Measurements from ENCODE around the gene YPEL3.

YPEL3 gene

GRCh38 chr16:30094541-30095165, 1.4 kb downstream of the YPEL3 start:
- in situ Hi-C loops (cut with MboI; ENCODE audit: low pct_unique_long_range_greater_than_20kb, low sequenced_read_pairs): no loop called here
- no peak for DNase-seq

GRCh38 chr16:30092373-30093010, 3.5 kb downstream of the YPEL3 start:
- in situ Hi-C loops (cut with MboI; ENCODE audit: low pct_unique_long_range_greater_than_20kb, low sequenced_read_pairs): no loop called here

GRCh38 chr16:30091474-30092372, 4.3 kb downstream of the YPEL3 start, which contains the start of gene TBX6:
TBX6 (minus strand) TSS chr16:30091924; CDS start chr16:30091193, 731 bp downstream.
- DNase-seq: peak; percentile 94
- in situ Hi-C loops (cut with MboI; ENCODE audit: low pct_unique_long_range_greater_than_20kb, low sequenced_read_pairs): no loop called here

More at GRCh38 chr16:30092373-30093010, 3.5 kb downstream of the YPEL3 start:
- peak; percentile 99 for DNase-seq

GRCh38 chr16:30090610-30091331, 5.2 kb downstream of the YPEL3 start:
- no peak for DNase-seq
- in situ Hi-C loops (cut with MboI; ENCODE audit: low pct_unique_long_range_greater_than_20kb, low sequenced_read_pairs): no loop called here

- DNase-seq: no peak
- in situ Hi-C loops (cut with MboI; ENCODE audit: low pct_unique_long_range_greater_than_20kb, low sequenced_read_pairs): no loop called here
Observed at GRCh38 chr16:30088832-30089624, 7.0 kb downstream of the YPEL3 start.

- no peak for DNase-seq
- in situ Hi-C loops (cut with MboI; ENCODE audit: low pct_unique_long_range_greater_than_20kb, low sequenced_read_pairs): no loop called here
Observed at GRCh38 chr16:30088237-30088831, 7.7 kb downstream of the YPEL3 start.

- peak; percentile 71 for DNase-seq
Observed at GRCh38 chr16:30087181-30087898, 8.7 kb downstream of the YPEL3 start.

GRCh38 chr16:30086291-30087140, 9.5 kb downstream of the YPEL3 start:
- in situ Hi-C loops (cut with MboI; ENCODE audit: low pct_unique_long_range_greater_than_20kb, low sequenced_read_pairs): no loop called here
- no peak for DNase-seq

More at GRCh38 chr16:30087181-30087898, 8.7 kb downstream of the YPEL3 start:
- in situ Hi-C loops (cut with MboI; ENCODE audit: low pct_unique_long_range_greater_than_20kb, low sequenced_read_pairs): no loop called here

- DNase-seq: no peak
- in situ Hi-C loops (cut with MboI; ENCODE audit: low pct_unique_long_range_greater_than_20kb, low sequenced_read_pairs): no loop called here
Observed at GRCh38 chr16:30085820-30086219, 10.2 kb downstream of the YPEL3 start.

- DNase-seq: no peak
- in situ Hi-C loops (cut with MboI; ENCODE audit: low pct_unique_long_range_greater_than_20kb, low sequenced_read_pairs): no loop called here
Observed at GRCh38 chr16:30085247-30085646, 10.8 kb downstream of the YPEL3 start.

GRCh38 chr16:30084816-30085159, 11.2 kb downstream of the YPEL3 start:
- in situ Hi-C loops (cut with MboI; ENCODE audit: low pct_unique_long_range_greater_than_20kb, low sequenced_read_pairs): no loop called here
- no peak for DNase-seq

- in situ Hi-C loops (cut with MboI; ENCODE audit: low pct_unique_long_range_greater_than_20kb, low sequenced_read_pairs): no loop called here
- no peak for DNase-seq
Observed at GRCh38 chr16:30084096-30084815, 11.8 kb downstream of the YPEL3 start.

GRCh38 chr16:30083216-30084055, 12.6 kb downstream of the YPEL3 start:
- in situ Hi-C loops (cut with MboI; ENCODE audit: low pct_unique_long_range_greater_than_20kb, low sequenced_read_pairs): no loop called here

GRCh38 chr16:30082545-30083090, 13.4 kb downstream of the YPEL3 start:
- in situ Hi-C loops (cut with MboI; ENCODE audit: low pct_unique_long_range_greater_than_20kb, low sequenced_read_pairs): no loop called here

More at GRCh38 chr16:30083216-30084055, 12.6 kb downstream of the YPEL3 start:
- DNase-seq: no peak

GRCh38 chr16:30079480-30079879, 16.5 kb downstream of the YPEL3 start:
- DNase-seq: no peak
- in situ Hi-C loops (cut with MboI; ENCODE audit: low pct_unique_long_range_greater_than_20kb, low sequenced_read_pairs): no loop called here

More at GRCh38 chr16:30082545-30083090, 13.4 kb downstream of the YPEL3 start:
- no peak for DNase-seq
